Right ventricle myocardium superior (tissue), 1 donor: Measurements from ENCODE around the gene IDS. TPM values are rescaled to one million over a fixed set of nuclear protein-coding genes. Genes with fewer than 3 reads are reported as not detected.
"Not testable (repeated sequence)": the region's sequence is repeated elsewhere in the genome, so short reads cannot be mapped to it uniquely, and the experiment has no call there.

Experiments used
- ATAC-seq: fragments of 200-7000 bp; cut with Tn5 transposase; one replicate; pipeline ENCODE4 v1.9.1; 2020; ENCODE audit warnings: mild to moderate bottlenecking; ENCODE audit not compliant: poor library complexity
- DNase-seq: peaks from one replicate; pipeline ENCODE4 v3.0.0-alpha.2; 2020
- intact Hi-C: fragments of 100-400 bp; cut with DNase I; formaldehyde crosslinking; loops from one replicate; pipeline ENCODE4 v1.11.2; 2022
- total RNA-seq: library from RNA; stranded (reverse); fragmentation: NEBNext Ultra II Directional; extraction: Animal tissue kit (Norgen Biotek cat#: 25700); gene quantifications from one replicate; pipeline ENCODE4 v1.2.1, GENCODE V29; 2021
- donor health status: DM: no; HTN: yes; CAD: no; lungs with severe emphysema.

The IDS gene
- total RNA-seq, 1 donor from 2014 or later: 75.9 TPM

DNA sequence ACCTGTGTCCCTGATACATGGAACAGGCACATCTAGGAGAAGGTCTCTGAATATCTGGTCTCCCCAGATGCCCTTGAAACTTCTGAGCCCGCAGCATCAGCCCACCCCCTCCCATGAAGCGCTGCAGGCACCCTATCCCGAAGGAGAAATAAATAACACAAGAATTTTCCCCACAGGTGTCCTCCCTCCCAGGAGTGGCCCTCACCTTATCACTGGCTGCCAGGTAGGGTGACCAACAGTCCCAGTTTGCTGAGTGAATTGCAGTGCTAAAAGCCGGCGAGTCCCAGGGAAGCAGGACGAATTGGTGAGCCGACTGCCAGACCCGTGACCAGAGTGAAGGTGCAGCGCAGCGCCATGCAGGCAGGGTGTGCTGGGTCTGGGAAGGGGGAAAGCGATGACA, 28.9 kb upstream of the IDS start:
- DNase-seq, ATAC-seq, intact Hi-C loops: not testable (repeated sequence)

DNA sequence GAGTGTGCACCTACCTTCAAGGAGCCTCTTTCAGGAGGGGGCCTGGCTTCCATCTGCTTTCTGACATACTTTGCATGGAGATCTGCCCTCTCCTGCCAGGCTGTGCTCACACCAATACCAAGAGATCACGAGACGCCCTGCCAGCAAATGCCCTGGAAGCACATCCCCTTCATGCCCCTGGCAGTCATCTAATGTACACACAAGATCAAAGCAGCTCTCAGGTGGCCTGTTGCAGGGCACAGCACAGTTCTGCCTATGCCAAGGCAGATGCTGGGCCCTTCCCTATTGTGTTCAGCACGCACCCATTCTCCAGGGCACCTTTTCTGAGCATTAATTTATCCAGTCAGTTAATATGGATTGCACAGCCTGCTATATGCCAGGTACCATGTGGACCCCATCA, 27.8 kb upstream of the IDS start:
- intact Hi-C loops, DNase-seq, ATAC-seq: not testable (repeated sequence)

DNA sequence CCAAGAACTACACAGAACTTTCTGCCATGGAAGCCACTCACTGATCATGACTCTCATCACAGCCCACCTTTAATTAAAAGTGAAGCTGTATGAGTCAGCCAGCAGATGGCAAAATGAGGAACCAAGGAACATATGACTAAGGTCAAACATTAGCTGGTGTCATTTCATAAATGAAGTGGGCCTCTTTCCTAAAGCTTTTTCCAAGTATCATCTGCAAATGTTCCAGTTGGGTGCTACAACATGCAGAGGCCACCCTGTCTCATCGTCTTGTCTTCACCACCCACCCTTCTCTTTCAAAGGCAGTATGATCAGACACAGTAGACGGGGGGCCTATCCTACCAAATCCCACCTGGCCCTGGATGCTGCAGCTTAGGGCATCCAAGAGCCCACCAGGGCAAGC, 26.5 kb upstream of the IDS start:
- no peak for ATAC-seq
- DNase-seq: no peak
- intact Hi-C loops: no loop called here

DNA sequence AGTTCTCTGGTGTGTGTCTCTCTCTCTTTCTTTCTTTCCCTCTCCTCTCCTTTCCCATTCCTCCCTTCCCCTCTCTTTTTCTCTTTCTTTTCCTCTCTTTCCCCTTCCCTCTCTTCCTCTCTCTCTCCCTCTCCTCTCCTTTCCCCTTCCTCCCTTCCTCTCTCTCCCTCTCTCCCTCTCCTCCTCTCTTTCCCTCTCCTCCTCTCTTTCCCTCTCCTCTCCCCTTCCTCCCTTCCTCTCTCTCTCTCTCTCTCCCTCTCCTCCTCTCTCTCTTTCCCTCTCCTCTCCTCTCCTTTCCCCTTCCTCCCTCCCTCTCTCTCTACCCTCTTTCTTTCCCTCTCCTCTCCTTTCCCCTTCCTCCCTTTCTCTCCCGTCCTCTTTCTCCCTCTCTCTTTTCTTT, 23.3 kb upstream of the IDS start:
- intact Hi-C loops: no loop called here
- ATAC-seq (no peak), DNase-seq (no peak)

DNA sequence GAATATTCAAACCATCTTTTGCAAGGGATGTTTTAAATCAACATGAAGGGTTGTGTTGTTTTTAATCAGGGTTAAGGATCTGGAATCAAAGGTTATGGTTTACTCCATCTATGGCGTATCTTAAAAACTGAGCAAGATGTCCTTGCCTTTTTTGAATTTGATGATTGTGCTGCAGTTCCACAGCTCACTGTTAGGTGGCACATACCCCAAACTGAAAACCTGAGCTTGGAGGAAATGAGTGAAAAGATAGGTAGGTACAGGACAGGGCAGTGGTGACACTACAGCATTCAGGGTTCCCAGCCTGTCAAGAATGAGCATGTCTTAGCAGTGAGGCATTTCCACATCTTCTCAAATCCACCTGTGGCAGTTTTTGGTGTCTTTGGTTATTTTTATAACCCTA, 22.6 kb upstream of the IDS start:
- ATAC-seq (peak; percentile 32), DNase-seq (no peak)
- intact Hi-C loops: no loop called here

DNA sequence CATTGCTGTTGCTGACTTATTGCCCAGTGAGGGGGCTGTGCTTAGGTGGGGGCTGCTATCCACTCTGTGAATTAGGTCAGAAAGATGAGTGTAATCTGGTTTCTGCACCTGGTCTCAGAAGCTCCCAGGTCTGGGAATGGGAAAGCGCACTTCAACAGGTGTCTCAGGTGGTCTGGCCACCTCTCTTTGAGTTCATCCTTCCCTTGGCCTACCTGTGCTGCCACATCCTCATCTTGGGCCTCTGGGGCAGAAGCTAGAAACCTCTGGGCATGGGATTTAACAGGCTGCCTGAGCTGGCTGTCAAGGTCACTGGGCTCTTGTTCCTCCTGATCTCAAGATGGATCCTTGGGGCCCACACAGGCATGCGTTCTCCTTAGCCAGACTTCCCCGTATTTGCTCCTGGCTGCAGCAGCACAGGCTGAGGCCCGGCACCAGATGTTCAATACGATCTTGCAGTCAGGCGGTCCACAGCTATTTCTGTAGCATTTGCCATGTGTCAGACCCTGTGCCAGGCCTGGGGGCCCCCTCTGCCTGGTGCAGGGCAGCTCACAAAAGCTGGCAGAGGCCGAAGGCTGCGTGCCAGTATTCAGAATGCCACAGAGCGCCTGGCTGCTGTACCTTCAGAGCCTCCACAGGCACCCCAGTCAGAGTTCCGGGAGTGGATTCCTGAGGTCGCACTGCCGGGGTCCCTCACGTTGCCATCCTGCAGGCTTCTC, 21.4 kb upstream of the IDS start:
- intact Hi-C loops, DNase-seq: not testable (repeated sequence)
- ATAC-seq: peak; percentile 85

DNA sequence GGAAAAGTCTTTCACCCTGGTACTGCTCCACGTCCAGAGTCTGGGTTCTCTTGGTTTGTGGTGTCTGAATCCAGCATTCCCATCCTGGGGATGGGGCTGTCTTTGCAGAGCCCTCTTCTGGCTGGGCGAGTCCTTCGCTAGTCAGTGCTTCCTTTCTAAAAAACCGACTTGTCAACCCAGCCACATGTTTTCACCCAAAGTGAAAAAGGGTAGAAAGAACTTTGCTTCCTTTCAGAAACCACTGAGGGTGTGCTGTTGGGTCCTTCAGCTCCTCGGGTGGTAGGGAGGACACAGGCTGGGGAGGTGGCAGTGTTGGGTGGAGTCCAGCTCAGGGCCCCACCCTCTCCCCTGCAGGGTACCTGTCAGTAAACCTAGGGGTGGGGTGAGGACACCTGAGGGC, 20.8 kb upstream of the IDS start:
- intact Hi-C loops, DNase-seq: not testable (repeated sequence)
- peak; percentile 8 for ATAC-seq

DNA sequence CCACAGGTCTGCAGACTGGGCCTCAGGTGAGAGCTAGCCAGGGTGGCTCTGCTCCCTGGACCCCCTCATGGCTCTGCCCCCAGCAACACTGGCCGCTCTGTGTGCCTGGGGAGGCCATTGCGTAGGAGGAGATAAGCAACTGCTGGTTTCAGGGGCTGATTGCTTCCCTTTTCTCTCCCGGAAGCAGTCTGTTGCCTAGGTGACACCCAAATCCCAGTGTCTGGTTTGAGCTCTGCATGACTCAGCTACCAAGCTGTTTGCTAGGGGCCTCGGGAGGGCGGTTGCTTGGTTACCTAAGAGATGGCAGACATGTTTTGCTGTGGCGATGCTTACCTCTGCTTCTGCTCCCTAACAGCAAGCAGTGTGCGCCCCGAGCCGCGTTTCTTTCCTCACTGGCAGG, 20.3 kb upstream of the IDS start:
- ATAC-seq: peak; percentile 51
- peak; percentile 59 for DNase-seq
- intact Hi-C loops: not testable (repeated sequence)

DNA sequence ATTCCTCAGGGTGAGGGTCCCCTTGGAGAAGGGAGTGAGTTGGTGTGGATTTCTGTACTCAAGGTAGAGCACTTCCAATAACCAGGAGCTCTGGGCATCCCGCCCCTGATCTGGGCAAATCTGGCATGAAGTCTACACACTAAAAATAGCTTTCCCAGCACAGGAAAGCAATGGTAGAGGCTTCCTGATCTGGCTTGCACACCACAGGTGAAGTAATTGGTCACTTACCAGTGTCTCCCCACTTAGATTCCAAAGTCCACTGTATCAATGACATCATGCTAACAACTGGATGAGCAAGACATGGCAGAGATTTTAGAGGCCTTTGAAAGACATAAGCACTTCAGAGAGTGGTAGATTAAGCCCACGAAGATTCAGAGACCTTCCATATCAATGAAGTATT, 17.8 kb upstream of the IDS start:
- ATAC-seq (peak; percentile 21), DNase-seq (no peak)
- intact Hi-C loops: no loop called here

DNA sequence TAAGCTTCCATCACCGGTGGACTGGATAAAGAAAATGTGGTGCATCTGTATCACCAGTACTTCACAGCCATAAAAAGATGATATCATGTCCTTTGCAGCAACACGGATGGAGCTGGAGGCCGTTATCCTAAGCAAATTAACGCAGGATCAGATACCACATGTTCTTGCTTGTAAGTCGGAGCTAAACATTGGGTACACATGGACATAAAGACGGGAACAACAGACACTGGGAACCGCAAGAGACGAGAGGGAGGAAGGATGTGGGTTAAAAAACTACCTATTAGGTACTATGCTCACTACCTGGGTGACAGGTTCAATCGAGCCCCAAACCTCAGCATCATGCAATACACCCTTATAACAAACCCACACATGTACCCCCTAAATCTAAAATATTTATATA, 16.3 kb upstream of the IDS start:
- intact Hi-C loops: no loop called here
- no peak for DNase-seq
- ATAC-seq: no peak

DNA sequence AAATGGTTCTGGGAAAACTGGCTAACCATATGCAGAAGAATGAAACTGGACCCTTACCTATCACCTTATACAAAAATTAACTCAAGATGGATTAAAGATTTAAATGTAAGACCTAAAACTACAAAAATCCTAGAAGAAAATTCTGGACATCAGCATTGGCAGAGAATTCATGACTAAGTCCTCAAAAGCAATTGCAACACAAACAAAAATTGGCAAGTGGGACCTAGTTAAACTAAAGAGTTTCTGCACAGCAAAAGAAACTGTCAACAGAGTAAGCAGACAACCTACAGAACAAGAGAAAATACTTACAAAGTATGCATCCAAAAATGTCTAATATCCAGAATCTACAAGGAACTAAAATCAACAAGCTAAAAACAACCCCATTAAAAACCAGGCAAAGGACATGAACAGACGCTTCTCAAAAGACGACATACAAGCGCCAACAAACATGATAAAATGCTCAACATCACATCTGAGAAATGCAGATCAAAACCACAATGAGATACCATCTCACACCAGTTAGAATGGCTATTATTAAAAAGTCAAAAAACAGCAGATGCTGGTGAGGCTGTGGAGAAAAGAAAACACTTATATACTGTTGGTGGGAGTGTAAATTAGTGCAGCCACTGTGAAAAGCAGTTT, 15.7 kb upstream of the IDS start:
- ATAC-seq, DNase-seq, intact Hi-C loops: not testable (repeated sequence)

DNA sequence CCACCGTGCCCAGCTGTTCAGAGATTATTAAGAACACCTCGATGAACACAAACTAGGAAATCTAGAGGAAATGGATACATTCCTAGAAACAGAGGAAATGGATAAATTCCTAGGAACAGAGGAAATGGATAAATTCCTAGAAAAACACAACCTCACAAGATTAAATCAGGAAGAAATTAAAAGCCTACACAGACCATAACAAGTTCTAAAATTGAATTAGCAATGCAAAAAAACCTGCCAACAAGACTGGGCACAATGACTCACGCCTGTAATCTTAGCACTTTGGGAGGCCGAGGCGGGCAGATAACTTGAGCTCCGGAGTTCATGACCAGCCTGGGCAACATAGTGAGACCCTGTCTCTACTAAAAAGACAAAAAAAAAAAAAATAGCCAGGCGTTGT, 13.1 kb upstream of the IDS start:
- intact Hi-C loops: no loop called here
- DNase-seq: no peak
- no peak for ATAC-seq

DNA sequence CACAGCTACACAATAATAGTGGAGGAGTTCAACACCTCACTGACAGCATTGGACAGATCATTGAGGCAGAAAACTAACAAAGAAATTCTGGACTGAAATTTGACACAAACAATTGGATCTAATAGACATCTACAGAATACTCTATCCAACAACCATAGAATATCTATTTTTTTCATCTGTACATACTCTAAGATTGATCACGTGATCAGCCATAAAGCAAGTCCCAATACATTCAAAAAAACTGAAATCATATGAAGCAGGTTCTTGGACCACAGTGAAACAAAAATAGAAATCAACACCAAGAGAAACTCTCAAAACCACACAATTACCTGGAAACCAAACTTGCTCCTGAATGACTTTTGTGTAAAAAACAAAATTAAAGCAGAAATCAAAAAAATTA, 12.2 kb upstream of the IDS start:
- DNase-seq (no peak), ATAC-seq (no peak)
- intact Hi-C loops: no loop called here

DNA sequence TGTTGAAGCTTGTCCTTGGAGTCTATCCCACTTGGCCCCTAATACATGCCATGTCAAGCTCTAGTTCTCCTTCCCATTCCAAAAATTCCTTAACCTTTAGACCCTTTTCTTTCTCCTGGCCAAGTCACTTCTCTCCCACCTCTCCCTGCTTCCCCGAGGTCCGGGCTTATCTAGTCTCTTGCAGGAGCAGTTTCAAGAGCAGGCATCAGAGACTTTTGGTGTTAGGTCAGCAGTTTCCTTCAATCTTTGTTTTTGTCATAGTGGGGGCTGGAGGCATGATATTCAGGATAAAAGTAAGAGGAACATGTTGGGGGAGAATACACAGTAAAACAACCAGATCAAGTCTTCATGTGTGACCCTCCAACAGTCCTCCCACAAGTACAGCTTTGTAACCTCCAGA, 11.5 kb upstream of the IDS start:
- intact Hi-C loops: no loop called here
- no peak for DNase-seq
- no peak for ATAC-seq

DNA sequence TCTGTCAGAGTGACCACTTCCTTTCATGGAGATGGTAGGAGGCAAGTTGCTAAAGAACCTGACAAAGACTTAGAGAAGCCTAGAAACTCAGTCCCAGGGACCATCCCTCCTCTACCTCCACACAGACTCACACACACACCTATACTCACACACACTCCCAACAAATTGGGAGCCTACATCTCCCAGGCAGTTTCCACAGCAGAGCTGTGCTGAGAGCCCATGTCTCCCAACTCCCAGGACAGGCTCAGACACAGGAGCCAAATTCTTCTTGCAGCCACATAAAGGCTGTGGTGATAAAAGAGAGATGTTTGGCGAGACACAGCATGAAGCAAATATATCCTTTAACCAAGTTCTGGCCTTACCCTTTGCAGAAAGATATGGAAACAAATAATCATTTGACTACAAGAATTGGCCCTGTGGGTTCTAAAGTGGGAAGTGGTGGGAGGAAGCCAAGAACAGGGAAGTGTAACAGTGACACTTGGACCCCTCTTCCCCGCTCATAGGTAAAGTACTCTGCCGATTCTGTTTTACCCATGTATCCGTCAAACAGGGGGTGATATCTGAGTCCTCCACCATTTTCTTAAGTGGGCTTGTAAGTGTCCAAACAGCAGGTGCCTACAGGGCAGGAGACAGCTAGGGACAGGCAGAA, 11.0 kb upstream of the IDS start:
- ATAC-seq (peak; percentile 48), DNase-seq (no peak)
- intact Hi-C loops: no loop called here

DNA sequence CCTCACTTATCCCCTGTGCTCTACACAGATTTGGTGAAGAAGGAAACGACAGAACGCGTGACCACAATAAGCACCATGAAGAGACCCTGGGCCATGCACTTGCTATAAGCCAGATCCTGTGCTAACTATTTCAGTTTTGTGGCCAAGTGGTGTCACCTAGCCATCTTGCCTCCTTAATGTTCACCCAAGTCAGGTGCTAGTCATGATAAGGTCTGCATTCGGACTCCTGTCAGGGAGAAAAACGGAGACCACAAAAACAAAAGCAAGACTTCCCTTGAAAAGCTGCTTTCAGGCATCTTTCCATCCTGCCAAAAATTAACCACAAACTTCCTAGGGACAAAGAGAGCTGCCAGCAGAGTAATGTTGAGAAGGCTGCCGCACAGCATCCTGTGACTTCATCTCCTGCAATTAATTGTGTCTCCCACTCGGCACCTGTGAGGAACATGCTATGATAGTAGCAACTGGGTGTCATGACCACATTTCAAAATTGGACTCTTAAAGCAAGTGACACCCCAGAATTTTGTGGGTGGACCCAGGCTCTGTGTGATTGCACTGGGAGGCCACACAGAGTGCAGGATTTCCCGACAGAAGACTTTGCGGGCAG, 8.8 kb upstream of the IDS start:
- ATAC-seq (no peak), DNase-seq (no peak)
- intact Hi-C loops: no loop called here

DNA sequence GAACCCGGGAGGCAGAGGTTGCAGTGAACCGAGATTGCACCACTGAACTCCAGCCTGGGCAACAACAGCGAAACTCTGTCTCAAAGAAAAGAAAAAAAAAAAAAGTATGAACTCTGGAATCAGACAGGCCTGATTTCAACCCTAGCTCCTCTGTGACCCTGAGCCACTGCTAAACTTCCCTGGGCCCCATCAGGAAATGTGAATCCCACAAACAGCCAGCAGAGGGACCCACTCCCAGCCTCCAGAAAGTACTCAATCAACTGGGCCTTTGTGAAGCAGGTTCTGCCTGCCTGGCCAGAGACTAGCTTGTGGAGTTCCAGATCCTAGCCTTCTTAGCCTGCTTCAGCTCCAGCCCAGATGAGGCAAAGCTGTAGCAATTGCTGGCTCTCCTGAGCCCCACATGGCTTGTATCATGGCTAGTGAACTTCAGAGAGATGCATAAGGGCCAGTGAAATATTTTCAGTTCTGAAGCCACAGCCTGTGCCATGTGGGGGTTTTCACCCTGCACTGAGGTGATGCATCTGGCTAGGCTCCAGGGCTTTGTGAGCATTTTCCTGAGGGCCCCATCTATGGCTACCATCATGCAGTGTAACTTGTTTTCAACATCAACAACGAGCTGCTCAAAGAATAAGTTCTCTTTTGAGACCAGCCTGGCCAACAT, 7.2 kb upstream of the IDS start:
- intact Hi-C loops: no loop called here
- ATAC-seq: peak; percentile 83
- DNase-seq: peak; percentile 55

DNA sequence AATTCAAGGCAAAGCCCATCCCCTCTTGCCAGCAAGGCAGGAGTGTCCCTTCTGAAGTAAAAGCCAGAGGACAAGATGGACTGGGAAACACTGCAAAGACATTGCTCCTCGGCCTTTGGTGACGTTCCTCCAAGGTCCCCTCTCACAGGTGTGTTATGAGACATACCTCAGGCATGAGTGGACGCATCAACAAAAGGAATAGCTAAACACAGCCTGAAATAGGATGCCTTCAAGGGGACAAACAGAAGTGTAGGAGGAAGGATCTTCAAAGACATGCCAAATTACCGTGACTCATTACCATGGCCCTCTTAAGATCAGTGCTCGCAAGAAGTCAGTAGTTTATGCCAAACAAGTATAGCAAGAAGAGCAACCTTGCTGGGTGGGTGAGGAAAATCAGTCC, 6.0 kb upstream of the IDS start:
- intact Hi-C loops: no loop called here
- ATAC-seq (no peak), DNase-seq (no peak)

DNA sequence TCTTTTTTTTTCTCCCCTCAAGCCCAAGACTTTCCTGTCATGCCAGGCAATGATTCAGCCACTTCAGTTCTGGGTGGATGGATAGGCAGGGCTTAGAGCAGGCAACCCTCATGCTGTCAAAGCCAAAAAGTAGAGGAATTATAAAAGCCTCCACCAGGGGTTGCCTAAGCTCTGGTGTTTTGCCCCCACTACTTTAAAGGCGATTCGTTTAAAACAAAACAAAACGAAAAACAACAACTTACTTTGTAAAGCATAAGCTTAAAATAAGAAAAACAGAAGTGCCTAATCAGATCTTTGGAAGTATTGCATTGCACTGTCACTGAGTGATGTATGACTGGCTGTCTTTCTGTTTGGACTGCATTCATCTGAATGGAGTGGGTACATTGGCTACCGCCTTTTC, 5.3 kb upstream of the IDS start:
- intact Hi-C loops: no loop called here
- DNase-seq (no peak), ATAC-seq (no peak)
